GM12872 (cell line): ENCODE data around the gene APOA4.

Source experiments
- TF ChIP-seq, protein P1 (sequence below): IDR thresholded peaks from 3 replicates; pipeline ENCODE4 v1.5.1; 2011; ENCODE audit warnings: low read depth, mild to moderate bottlenecking, low read length, moderate library complexity; ENCODE audit not compliant: insufficient read depth

Gene APOA4

DNA sequence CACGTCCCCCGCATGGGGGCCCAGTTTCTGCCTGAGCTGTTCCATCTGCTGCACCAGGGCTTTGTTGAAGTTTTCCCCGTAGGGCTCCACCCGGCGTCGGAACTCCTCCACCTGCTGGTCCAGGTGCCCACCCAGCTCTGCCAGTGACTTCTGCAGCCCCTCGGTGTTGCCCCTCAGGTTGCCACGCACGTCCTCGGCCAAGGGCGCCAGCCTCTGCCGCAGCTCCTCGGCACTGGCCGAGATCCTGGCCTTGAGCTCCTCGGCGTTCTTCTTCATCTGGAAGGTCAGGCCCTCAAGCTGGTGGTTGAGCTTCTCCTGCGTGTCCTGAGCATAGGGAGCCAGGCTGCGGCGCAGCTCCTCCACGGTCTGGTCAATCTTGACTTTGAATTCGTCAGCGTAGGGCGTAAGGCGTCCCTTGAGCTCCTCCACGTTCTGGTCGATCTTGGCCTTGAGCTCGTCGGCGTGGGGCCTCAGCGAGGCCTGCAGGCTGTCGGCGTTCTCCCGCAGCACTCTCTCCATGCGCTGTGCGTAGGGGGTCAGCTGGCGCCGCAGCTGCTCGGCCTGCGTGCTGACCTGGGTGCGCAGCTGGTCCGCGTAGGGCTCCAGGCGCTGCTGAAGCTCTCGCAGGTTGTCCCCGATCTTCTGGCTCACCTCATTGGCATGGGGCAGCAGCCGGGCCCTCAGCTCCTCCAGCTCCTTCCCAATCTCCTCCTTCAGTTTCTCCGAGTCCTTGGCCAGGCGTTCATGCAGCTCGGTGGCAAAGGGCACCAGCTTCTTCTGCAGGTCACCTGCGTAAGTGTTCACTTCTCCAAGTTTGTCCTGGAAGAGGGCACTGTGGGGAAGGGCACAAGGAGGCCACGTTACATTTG is 1.8 kb downstream of the APOA4 start:
- TF ChIP-seq, protein P1, sequence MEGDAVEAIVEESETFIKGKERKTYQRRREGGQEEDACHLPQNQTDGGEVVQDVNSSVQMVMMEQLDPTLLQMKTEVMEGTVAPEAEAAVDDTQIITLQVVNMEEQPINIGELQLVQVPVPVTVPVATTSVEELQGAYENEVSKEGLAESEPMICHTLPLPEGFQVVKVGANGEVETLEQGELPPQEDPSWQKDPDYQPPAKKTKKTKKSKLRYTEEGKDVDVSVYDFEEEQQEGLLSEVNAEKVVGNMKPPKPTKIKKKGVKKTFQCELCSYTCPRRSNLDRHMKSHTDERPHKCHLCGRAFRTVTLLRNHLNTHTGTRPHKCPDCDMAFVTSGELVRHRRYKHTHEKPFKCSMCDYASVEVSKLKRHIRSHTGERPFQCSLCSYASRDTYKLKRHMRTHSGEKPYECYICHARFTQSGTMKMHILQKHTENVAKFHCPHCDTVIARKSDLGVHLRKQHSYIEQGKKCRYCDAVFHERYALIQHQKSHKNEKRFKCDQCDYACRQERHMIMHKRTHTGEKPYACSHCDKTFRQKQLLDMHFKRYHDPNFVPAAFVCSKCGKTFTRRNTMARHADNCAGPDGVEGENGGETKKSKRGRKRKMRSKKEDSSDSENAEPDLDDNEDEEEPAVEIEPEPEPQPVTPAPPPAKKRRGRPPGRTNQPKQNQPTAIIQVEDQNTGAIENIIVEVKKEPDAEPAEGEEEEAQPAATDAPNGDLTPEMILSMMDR: no peak

DNA sequence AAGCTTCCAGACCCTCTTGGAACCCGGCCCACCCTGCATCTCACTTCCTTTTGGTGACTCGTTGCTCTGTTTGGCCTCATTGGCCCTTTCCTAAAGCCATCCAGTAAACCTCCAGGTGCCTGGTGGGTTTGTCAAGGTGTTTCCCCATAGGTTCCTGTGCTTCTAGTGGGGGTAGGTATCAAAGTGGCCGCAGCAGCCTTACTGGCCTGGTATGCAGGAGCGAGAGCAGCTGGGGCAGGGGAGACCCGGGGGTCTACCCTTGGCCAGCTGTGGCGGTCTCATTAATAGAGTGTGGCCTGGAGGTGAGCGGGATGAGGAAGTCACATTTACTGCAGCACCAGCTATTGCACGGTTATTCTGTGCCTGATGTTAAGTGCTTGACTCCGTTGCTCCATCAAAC is 4.1 kb downstream of the APOA4 start:
- TF ChIP-seq, protein P1: no peak

DNA sequence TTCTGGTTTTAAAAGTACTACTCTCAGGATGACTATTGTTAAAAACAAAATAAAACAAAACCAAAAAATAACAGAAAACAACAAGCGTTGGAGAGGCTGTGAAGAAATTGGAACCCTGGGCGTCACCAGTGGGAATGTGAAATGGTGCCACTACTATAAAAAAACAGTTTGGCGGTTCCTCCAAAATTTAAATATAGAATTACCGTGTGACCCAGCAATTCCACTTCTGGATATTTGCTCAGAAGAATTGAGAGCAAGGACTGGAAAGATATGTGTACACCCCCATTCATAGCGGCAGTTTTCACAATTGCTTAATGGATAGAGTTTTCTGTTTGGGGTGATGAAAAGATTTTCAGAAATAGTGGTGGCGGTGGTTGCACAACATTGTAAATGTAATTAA is 8.6 kb downstream of the APOA4 start:
- TF ChIP-seq, protein P1: no peak

DNA sequence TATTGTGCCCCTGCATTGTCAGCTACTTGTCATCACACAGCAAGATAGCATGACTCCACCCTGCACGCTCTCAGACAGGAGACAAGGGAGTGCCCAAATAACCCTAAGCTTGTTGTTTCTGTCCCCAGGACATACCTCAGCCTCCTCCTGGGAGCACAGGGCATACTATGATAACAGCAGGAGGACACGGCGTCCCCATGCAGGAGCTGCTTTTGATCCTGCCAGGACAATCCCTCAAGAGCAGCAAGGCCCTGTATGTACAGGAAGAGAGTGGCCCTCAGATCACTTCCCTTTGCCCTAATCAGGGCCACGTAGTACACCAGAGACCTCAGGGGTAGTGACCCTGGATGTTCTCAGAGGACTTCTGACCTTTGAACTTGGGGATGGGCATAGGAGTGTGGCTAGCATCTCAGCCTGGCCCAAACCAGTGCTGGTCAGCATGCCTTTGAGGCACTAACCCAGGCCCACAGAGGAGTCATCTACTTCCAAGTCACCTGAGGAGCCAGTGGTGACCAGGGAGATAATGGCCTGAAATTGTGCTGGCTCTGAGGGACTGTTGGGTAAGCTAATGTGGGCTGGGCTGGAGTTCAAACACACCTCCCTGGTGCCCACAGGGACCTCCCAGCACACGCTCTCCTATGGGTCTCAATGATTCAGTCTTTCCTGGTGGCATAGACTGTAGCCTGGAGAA is 9.2 kb downstream of the APOA4 start:
- TF ChIP-seq, protein P1: no peak

DNA sequence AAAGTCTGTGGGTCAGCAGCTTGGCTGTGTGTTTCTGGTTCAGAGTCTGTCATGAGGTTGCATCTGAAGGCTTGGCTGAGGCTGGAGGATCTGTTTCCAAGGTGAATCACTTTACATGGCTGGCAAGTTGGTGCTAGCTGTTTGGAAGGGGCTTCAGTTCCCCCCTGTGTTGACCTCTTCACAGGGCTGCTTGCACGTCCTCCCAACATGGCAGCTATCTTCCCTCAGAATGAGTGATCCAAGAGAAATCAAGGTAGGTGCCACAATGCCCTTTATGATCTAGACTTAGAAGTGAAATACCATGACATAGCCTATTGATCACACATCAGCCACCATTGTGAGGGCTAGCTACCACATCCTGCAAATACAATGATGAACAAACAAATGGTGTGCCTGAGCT is 9.9 kb downstream of the APOA4 start:
- TF ChIP-seq, protein P1: no peak

DNA sequence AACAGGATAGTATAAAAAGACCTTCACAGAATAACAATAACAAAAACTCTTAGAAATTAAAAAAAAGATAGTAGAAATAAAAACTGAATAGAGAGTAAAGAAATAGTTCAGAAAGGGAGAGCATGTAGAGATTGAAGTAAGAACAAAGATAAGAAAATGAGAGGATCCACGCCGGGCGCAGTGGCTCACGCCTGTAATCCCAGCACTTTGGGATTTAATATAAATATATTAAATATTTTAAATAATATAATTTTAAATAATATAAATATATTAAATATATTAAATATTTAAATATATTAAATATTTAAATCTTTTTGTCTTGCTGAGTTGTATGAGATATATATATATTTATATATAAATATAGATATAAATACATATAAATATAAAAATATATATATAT is 11.0 kb downstream of the APOA4 start:
- TF ChIP-seq, protein P1: no peak

DNA sequence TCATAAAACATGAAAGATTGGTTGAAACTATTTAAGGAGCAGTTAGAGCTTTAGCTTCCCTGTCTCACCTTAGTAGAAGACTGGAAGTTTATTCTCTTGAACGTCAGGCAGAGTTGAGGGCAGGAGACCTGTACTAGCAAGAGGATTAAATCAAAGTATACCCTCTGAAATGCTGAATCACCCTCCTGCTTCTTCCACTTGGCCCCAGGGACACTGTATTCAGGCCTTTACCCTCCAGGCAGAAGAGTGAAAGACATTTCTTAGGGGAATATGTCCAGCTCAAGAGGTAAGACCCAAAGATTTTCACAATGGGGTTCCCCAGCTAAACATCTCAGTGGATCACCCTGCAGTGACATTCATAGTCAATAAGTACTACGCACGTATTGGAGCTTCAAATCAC is 11.9 kb downstream of the APOA4 start:
- TF ChIP-seq, protein P1: no peak
